GM21825 (cell line): ENCODE data around the gene SLC23A2.
"Not testable (repeated sequence)": the region's sequence is repeated elsewhere in the genome, so short reads cannot be mapped to it uniquely, and the experiment has no call there.

Experiments
- ATAC-seq: cut with Tn5 transposase; IDR thresholded peaks from one replicate; pipeline ENCODE4 v1.9.1; 2021; ENCODE audit warnings: mild to moderate bottlenecking, moderate library complexity; ENCODE audit not compliant: unreplicated experiment

SLC23A2 gene

GRCh38 chr20:4853004-4853403 lies 148.3 kb downstream of the SLC23A2 start:
- no peak for ATAC-seq

- no peak for ATAC-seq
Measured at GRCh38 chr20:4850960-4851359, 150.3 kb downstream of the SLC23A2 start.

GRCh38 chr20:4848829-4849228 lies 152.5 kb downstream of the SLC23A2 start:
- ATAC-seq, result not testable (repeated sequence)

- no peak for ATAC-seq
Measured at GRCh38 chr20:4848041-4848440, 153.3 kb downstream of the SLC23A2 start.

- no peak for ATAC-seq
Measured at GRCh38 chr20:4846821-4847220, 154.5 kb downstream of the SLC23A2 start.

GRCh38 chr20:4844751-4845465 lies 156.4 kb downstream of the SLC23A2 start:
- ATAC-seq, result no peak

GRCh38 chr20:4844325-4844724 lies 157.0 kb downstream of the SLC23A2 start:
- ATAC-seq, result no peak

- no peak for ATAC-seq
Measured at GRCh38 chr20:4840801-4841200, 160.5 kb downstream of the SLC23A2 start.

- no peak for ATAC-seq
Measured at GRCh38 chr20:4838526-4838925, 162.8 kb downstream of the SLC23A2 start.

GRCh38 chr20:4837760-4838159 lies 163.6 kb downstream of the SLC23A2 start:
- no peak for ATAC-seq

- ATAC-seq, result no peak
Measured at GRCh38 chr20:4836935-4837334, 164.4 kb downstream of the SLC23A2 start.

GRCh38 chr20:4836473-4836872 lies 164.8 kb downstream of the SLC23A2 start:
- ATAC-seq, result no peak

- no peak for ATAC-seq
Measured at GRCh38 chr20:4835244-4836177, 165.8 kb downstream of the SLC23A2 start.

- no peak for ATAC-seq
Measured at GRCh38 chr20:4833074-4833728, 168.1 kb downstream of the SLC23A2 start.

- no peak for ATAC-seq
Measured at GRCh38 chr20:4832469-4832868, 168.8 kb downstream of the SLC23A2 start.

GRCh38 chr20:4830696-4831095 lies 170.6 kb downstream of the SLC23A2 start:
- ATAC-seq, result no peak

- no peak for ATAC-seq
Measured at GRCh38 chr20:4830259-4830658, 171.1 kb downstream of the SLC23A2 start.

- no peak for ATAC-seq
Measured at GRCh38 chr20:4829514-4830215, 171.6 kb downstream of the SLC23A2 start.

GRCh38 chr20:4828830-4829513 lies 172.3 kb downstream of the SLC23A2 start:
- ATAC-seq, result no peak

GRCh38 chr20:4821590-4821989 lies 179.7 kb downstream of the SLC23A2 start:
- no peak for ATAC-seq
